ENCODE data around the gene PPM1A. TPM values are rescaled to one million over a fixed set of nuclear protein-coding genes. Genes with fewer than 3 reads are reported as not detected.

The PPM1A gene
- total and polyA plus RNA-seq, 2 of the 13 experiments (the other 11 are each of a cell fraction or from before 2014, with no cell fraction given) = 23.3 to 29.8 TPM

- TF ChIP-seq ZNF558 (CRISPR knock-in tag; IDR thresholded peaks at IDR 0.05; ENCODE audit: borderline replicate concordance) = no peak
- TF ChIP-seq ZNF280D (CRISPR knock-in tag; IDR thresholded peaks at IDR 0.05) = no peak
- no peak for TF ChIP-seq GZF1 (CRISPR knock-in tag; IDR thresholded peaks at IDR 0.05)
- TF ChIP-seq ZNF629 (CRISPR knock-in tag; conservative IDR thresholded peaks at IDR 0.05) = no peak
Observed at GRCh38 chr14:60214415-60215126, 34.5 kb upstream of the PPM1A start (continued).

- DNase-seq (ENCODE audit: low spot score) (no peak), FAIRE-seq (no peak), ATAC-seq (no peak)
- no peak overlapping the region for H3K9ac ChIP-seq (ENCODE audit: insufficient read depth, low read depth, low read length)
- H2AFZ ChIP-seq (ENCODE audit: low read length) = no peak overlapping the region
- H3K4me2 ChIP-seq (ENCODE audit: low read depth, low read length) = no peak overlapping the region
- H3K4me3 ChIP-seq (replicated peaks in 1 of 3; ENCODE audit: insufficient read depth in 1 of 3, low read depth in 2 of 3, low read length in 3 of 3) = no peak overlapping the region
- no peaks in the 10 kb centered on the region for H3K36me3 ChIP-seq (replicated peaks in 1 of 2; ENCODE audit: control insufficient read depth in 1 of 2, insufficient read depth in 2 of 2, low read length in 2 of 2)
- H4K20me1 ChIP-seq (ENCODE audit: insufficient read depth, low read length) = no peaks in the 10 kb centered on the region
- no peaks in the 10 kb centered on the region for H3K79me2 ChIP-seq (ENCODE audit: insufficient read depth, low read length)
- no peaks in the 10 kb centered on the region for H3K9me3 ChIP-seq (ENCODE audit: low read length)
- CTCF ChIA-PET (ENCODE audit: low intra/inter-chr PET ratio, low total read pairs) = no interaction called here
- no peak overlapping the region for H3K27ac ChIP-seq (ENCODE audit: extremely low read length, insufficient read depth, low read length)
- BruUV-seq (replicated peaks) = no TSS peak
- POLR2A ChIA-PET = no interaction called here
- no peaks in the 10 kb centered on the region; a peak in 2 of 5 replicates for H3K27me3 ChIP-seq (ENCODE audit: control insufficient read depth in 1 of 2, insufficient read depth in 2 of 2, low read length in 2 of 2)
- intact Hi-C loops (cut with micrococcal nuclease; ENCODE audit: unreplicated experiment) = no loop called here
- no peaks in the 10 kb centered on the region for H3K4me1 ChIP-seq (ENCODE audit: insufficient read depth, low read length)
- in situ Hi-C loops (cut with HindIII; ENCODE audit: extremely low pct_ligation_motif_present, low pct_unique_long_range_greater_than_20kb) = no loop called here
- WGBS (ENCODE audit: low lambda C conversion rate) = 41% methylated on average over 2 of the region's 2 CpGs
- TF ChIP-seq ZNF672 (CRISPR knock-in tag; IDR thresholded peaks at IDR 0.05) (no peak), ZFP82 (CRISPR knock-in tag; IDR thresholded peaks at IDR 0.05; ENCODE audit: borderline replicate concordance) (no peak), ZNF503 (CRISPR knock-in tag; IDR thresholded peaks at IDR 0.05) (no peak), ZZZ3 (CRISPR knock-in tag; IDR thresholded peaks at IDR 0.05; ENCODE audit: borderline replicate concordance) (no peak), TAF15 (IDR thresholded peaks at IDR 0.05; ENCODE audit: low read depth, low read length, poor library complexity, severe bottlenecking) (no peak), PLSCR1 (CRISPR knock-in tag; IDR thresholded peaks at IDR 0.05; ENCODE audit: borderline replicate concordance) (no peak), CSRNP2 (CRISPR knock-in tag; conservative IDR thresholded peaks at IDR 0.05; ENCODE audit: low read depth) (no peak)
Observed at GRCh38 chr14:60215127-60215444, 33.9 kb upstream of the PPM1A start.
